NB4 (cell line): Measurements from ENCODE around the gene MFSD11.

ENCODE experiments used
- DNase-seq: peaks from one replicate; pipeline ENCODE4 v3.0.0; 2010; ENCODE audit warnings: low read depth
- H3K4me3 ChIP-seq: one replicate; pipeline ENCODE4 v1.5.1; 2011; ENCODE audit warnings: mild to moderate bottlenecking, low read depth, low read length, moderate library complexity
- CTCF ChIP-seq: IDR thresholded peaks from one replicate; pipeline ENCODE4 v1.5.1; 2012; ENCODE audit warnings: low read depth, low read length
- MAX ChIP-seq: IDR thresholded peaks from 2 replicates; pipeline ENCODE4 v1.6.1; 2011; ENCODE audit warnings: low read depth, low read length
- MYC ChIP-seq: IDR thresholded peaks from 2 replicates; pipeline ENCODE4 v1.6.1; 2011; ENCODE audit warnings: low read depth, low read length
- POLR2A ChIP-seq: IDR thresholded peaks from 2 replicates; pipeline ENCODE4 v1.6.1; 2011; ENCODE audit warnings: mild to moderate bottlenecking; ENCODE audit not compliant: insufficient read length; ENCODE audit errors: extremely low read depth

The MFSD11 gene

GRCh38 chr17:76820561-76820960, 82.6 kb downstream of the MFSD11 start:
- H3K4me3 ChIP-seq = no peak overlapping the region
- TF ChIP-seq CTCF (no peak), MAX (no peak), MYC (no peak), POLR2A (no peak)
- DNase-seq = no peak

- no peak overlapping the region for H3K4me3 ChIP-seq
- peak; percentile 17 for DNase-seq
- TF ChIP-seq CTCF (no peak), POLR2A (no peak), MYC (no peak), MAX (no peak)
Measured at GRCh38 chr17:76822184-76822778, 84.4 kb downstream of the MFSD11 start.

- H3K4me3 ChIP-seq = no peak overlapping the region
- DNase-seq = no peak
- TF ChIP-seq POLR2A = no peak
- no peak for TF ChIP-seq MYC
- TF ChIP-seq CTCF = no peak
- no peak for TF ChIP-seq MAX
Measured at GRCh38 chr17:76824093-76824492, 86.2 kb downstream of the MFSD11 start.

- peak; percentile 52 for DNase-seq
- no peak for TF ChIP-seq POLR2A
- no peak for TF ChIP-seq MYC
- no peak for TF ChIP-seq CTCF
- no peak overlapping the region for H3K4me3 ChIP-seq
Measured at GRCh38 chr17:76826330-76827068, 88.6 kb downstream of the MFSD11 start.

- no peak overlapping the region for H3K4me3 ChIP-seq
- no peak for DNase-seq
- TF ChIP-seq POLR2A (no peak), MYC (no peak), CTCF (no peak), MAX (no peak)
Measured at GRCh38 chr17:76827736-76828135, 89.8 kb downstream of the MFSD11 start.
